HG02938 (cell line): ENCODE results near the gene OR2T12.
A peak's percentile ranks its signal among the peaks of the same experiment; 100 is the strongest.
"Not testable (repeated sequence)": the region's sequence is repeated elsewhere in the genome, so short reads cannot be mapped to it uniquely, and the experiment has no call there.

ENCODE experiments used
- ATAC-seq: cut with Tn5 transposase; IDR thresholded peaks from one replicate; pipeline ENCODE4 v1.9.1; 2021; ENCODE audit warnings: mild to moderate bottlenecking, moderate library complexity; ENCODE audit not compliant: unreplicated experiment

Gene OR2T12, protein sequence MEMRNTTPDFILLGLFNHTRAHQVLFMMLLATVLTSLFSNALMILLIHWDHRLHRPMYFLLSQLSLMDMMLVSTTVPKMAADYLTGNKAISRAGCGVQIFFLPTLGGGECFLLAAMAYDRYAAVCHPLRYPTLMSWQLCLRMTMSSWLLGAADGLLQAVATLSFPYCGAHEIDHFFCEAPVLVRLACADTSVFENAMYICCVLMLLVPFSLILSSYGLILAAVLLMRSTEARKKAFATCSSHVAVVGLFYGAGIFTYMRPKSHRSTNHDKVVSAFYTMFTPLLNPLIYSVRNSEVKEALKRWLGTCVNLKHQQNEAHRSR

GRCh38 chr1:248303324-248303723 lies at the start of gene OR2T12:
OR2T12 (minus strand) TSS chr1:248303424; CDS start chr1:248295578, 7,846 bp downstream.
- ATAC-seq: no peak

DNA sequence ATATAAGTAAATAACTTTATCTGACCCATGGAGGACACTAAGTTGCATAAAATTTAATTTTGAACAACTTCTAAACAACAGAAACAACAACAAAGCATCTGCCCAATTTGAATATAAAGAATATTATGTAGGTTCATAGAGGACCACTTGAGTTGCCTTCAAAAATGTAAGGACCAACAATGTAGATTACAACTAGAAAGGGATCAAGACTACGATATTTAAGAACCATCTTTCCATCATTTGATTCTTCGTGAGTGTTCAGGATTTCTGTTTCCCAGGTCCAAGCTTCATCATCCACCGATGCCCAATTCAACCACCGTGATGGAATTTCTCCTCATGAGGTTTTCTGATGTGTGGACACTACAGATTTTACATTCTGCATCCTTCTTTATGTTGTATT lies 45.3 kb upstream of the OR2T12 start, which contains the start of gene OR14C36:
Gene OR14C36, plus strand, starts transcription at position 301 of the 400 bp plus-strand sequence. Its CDS starts 0 bp downstream, at position 301.
- no peak for ATAC-seq

- no peak for ATAC-seq
Measured at GRCh38 chr1:248343451-248343850, 40.2 kb upstream of the OR2T12 start.

- ATAC-seq: no peak
Measured at GRCh38 chr1:248324468-248324867, 21.2 kb upstream of the OR2T12 start, which contains the start of gene OR2M7. OR2M7 (minus strand) TSS chr1:248324568; CDS start chr1:248324568, 0 bp downstream.

DNA sequence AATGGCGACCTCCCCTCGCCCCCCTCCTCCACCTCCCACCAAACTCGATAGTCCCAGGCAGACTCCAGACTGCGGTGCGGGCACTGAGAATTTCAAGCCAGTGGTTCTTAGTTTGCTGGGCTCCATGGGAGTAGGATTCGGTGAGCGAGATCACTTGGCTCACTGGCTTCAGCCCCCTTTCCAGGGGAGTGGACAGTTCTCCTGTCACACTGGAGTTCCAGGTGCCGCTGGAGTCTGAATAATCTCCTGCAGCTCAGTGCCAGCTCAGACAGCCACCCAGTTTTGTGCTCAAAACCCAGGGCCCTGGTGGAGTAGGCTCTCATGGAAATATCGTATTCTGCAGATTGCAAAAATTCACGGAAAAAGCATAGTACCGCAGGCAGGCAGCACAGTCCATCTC lies 13.6 kb upstream of the OR2T12 start:
- no peak for ATAC-seq

DNA sequence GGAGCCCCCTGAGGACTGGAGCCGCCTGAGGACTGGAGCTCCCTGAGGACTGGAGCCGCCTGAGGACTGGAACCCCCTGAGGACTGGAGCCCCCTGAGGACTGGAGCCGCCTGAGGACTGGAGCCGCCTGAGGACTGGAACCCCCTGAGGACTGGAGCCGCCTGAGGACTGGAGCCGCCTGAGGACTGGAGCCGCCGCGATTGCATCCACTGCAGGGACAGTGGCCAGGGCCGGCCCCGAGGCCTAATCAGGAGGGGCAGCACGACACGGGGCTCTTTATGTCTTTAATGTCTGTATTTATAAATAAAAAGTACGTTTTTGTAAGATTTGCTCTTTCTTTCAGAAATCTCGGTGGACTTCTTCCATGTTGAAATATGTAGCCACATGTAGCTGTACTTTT lies 3.5 kb upstream of the OR2T12 start:
- not testable (repeated sequence) for ATAC-seq

DNA sequence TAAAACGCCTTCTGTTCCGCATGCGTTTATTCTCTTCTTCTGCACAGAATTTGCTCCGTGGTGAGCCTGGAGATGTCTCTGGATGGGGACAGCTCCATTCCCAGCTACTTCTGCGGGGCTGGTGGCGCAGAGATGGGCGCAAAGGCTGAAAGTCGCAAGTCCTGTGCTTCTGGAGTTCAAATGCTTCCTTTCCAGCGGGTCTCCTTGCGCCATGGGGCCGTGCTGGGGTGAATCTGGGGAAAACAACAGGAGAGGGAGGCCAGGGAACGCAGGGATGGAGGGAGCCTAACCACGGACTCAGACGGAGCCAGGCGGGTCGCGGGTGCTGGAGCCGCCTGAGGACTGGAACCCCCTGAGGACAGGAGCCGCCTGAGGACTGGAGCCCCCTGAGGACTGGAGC lies 2.9 kb upstream of the OR2T12 start:
- no peak for ATAC-seq

- not testable (repeated sequence) for ATAC-seq
Measured at GRCh38 chr1:248305672-248306071, 2.4 kb upstream of the OR2T12 start.

DNA sequence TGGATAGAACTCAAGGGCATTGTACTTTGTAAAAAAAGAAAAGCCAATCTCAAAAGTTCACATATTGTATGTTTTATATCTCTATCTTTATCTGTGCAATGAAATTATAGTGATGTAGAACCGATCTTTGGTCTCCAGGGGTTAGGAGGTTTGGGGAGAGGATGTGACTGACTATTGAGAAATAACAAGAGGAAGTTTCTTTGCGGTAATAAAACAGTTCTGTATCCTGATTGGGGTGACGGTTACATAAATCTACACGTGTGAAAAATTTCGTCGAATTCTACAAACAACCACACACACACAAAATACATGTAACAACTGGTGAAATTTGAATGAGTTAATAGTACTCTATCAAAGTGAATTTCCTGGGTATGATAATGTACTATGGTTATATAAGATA lies 14.8 kb downstream of the OR2T12 start:
- ATAC-seq: no peak

DNA sequence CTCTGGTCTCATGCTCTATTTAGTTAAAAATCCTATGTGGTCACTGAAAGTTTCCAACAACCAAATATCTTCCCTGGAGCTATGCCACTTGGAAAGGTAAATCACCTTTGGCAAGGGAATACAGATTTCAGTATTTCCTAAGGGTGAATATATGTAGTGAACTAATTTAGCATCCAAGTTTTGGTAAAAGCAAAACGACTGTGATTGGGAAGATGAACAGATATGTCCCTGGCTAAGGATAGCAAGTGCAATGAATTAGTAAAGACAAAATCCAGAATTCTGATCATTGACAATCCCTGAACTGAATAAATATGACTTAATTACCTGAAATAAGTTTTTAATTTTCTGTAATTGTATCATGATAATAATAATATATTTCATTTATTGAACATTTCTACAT lies 25.3 kb downstream of the OR2T12 start, which contains the start of gene OR2T33:
Gene OR2T33, minus strand, starts transcription at position 101 of the 400 bp plus-strand sequence. CDS start 4,162 bp downstream, outside the sequence.
- ATAC-seq: no peak

DNA sequence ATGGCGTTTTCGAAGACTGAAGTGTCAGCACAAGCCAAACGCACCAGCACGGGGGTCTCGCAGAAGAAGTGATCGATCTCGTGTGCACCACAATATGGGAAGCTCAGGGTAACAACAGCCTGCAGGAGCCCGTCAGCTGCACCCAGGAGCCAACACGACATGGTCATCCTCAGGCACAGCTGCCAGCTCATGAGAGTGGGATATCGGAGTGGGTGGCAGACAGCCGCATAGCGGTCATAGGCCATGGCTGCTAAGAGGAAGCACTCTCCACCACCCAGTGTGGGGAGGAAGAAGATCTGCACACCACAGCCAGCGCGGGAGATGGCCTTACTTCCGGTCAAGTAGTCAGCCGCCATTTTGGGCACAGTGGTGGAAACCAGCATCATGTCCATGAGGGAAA lies 30.0 kb downstream of the OR2T12 start:
- ATAC-seq: not testable (repeated sequence)

DNA sequence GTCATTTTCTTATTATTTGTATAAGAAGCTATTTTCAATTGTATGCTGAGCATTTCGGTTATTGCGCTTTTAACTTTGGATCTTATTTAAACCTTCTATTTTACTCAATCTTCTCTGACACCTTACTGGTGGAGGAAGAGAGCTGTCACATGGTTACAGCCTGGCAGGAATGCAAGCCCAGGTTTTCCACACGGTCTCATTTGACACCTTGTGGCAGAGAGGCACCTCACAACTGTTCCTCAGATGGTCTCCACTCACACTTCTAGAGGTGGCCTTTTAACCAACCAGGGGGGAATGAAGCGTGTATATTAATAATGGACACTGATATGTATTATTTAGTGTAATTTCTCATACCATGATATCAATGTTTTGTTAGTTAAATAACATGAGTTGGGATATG lies 35.0 kb downstream of the OR2T12 start:
- no peak for ATAC-seq

GRCh38 chr1:248259309-248259708 lies 43.9 kb downstream of the OR2T12 start:
- ATAC-seq: not testable (repeated sequence)

- ATAC-seq: peak; percentile 92
Measured at GRCh38 chr1:248243204-248243603, 60.0 kb downstream of the OR2T12 start.
